Progenitor cell of endocrine pancreas (in vitro differentiated cells): ENCODE data around the gene CNNM1. TPM values are rescaled to one million over a fixed set of nuclear protein-coding genes. Genes with fewer than 3 reads are reported as not detected.

ENCODE experiments used
- DNase-seq: peaks from one replicate; pipeline ENCODE4 v3.0.0; 2021; ENCODE audit warnings: low spot score; ENCODE audit not compliant: unreplicated experiment
- H3K27ac Mint-ChIP-seq: 2 replicates; pipeline ENCODE4 v1.8.0; 2021; ENCODE audit warnings: mild to moderate bottlenecking, moderate library complexity, mixed read lengths
- H3K27me3 Mint-ChIP-seq: 2 replicates; pipeline ENCODE4 v1.8.0; 2021; ENCODE audit warnings: mixed read lengths
- H3K36me3 Mint-ChIP-seq: 2 replicates; pipeline ENCODE4 v1.8.0; 2022; ENCODE audit warnings: mixed read lengths; ENCODE audit not compliant: insufficient read depth
- H3K4me1 Mint-ChIP-seq: 2 replicates; pipeline ENCODE4 v1.8.0; 2021; ENCODE audit warnings: low read depth, mixed read lengths
- H3K4me3 Mint-ChIP-seq: 2 replicates; pipeline ENCODE4 v1.8.0; 2021; ENCODE audit warnings: low read depth, mild to moderate bottlenecking, moderate library complexity, mixed read lengths
- H3K9me3 Mint-ChIP-seq: 2 replicates; pipeline ENCODE4 v1.8.0; 2021; ENCODE audit warnings: low read depth, mixed read lengths
- CTCF ChIP-seq: fragments of 200-600 bp; sonication (generic); IDR thresholded peaks from one replicate; pipeline ENCODE4 v1.5.0; 2021; ENCODE audit warnings: antibody characterized with exemption, mild to moderate bottlenecking; ENCODE audit not compliant: unreplicated experiment
- total RNA-seq: library from RNA; stranded (reverse); gene quantifications from 2 replicates; pipeline ENCODE4 v1.2.1, GENCODE V29; 2021

Gene CNNM1
- total RNA-seq, 1 donor from 2014 or later: 0.38 TPM

- no peak overlapping the region for H3K4me3 Mint-ChIP-seq
- H3K9me3 Mint-ChIP-seq: no peaks in the 10 kb centered on the region
- no peaks in the 10 kb centered on the region for H3K4me1 Mint-ChIP-seq
- no peaks in the 10 kb centered on the region for H3K36me3 Mint-ChIP-seq
- no peak overlapping the region for H3K27ac Mint-ChIP-seq
- peaks cover 4% of the 10 kb centered on the region for H3K27me3 Mint-ChIP-seq
- no peak for DNase-seq
- TF ChIP-seq CTCF: no peak
Measured at GRCh38 chr10:99346247-99346646, 17.1 kb downstream of the CNNM1 start.

- H3K4me3 Mint-ChIP-seq: no peak overlapping the region
Measured at GRCh38 chr10:99347672-99348071, 18.5 kb downstream of the CNNM1 start.

GRCh38 chr10:99353182-99353581 lies 24.0 kb downstream of the CNNM1 start:
- H3K4me3 Mint-ChIP-seq: no peak overlapping the region
- H3K36me3 Mint-ChIP-seq: no peaks in the 10 kb centered on the region
- peaks cover 4% of the 10 kb centered on the region for H3K4me1 Mint-ChIP-seq
- H3K9me3 Mint-ChIP-seq: no peaks in the 10 kb centered on the region
- H3K27me3 Mint-ChIP-seq: peaks cover 16% of the 10 kb centered on the region
- no peak for TF ChIP-seq CTCF
- no peak for DNase-seq
- H3K27ac Mint-ChIP-seq: no peak overlapping the region

More at GRCh38 chr10:99347672-99348071, 18.5 kb downstream of the CNNM1 start:
- no peaks in the 10 kb centered on the region for H3K9me3 Mint-ChIP-seq
- H3K4me1 Mint-ChIP-seq: no peaks in the 10 kb centered on the region
- DNase-seq: no peak
- no peak for TF ChIP-seq CTCF
- H3K27ac Mint-ChIP-seq: no peak overlapping the region
- H3K27me3 Mint-ChIP-seq: peaks cover 7% of the 10 kb centered on the region
- H3K36me3 Mint-ChIP-seq: no peaks in the 10 kb centered on the region

- H3K4me3 Mint-ChIP-seq: no peak overlapping the region
- peaks cover 19% of the 10 kb centered on the region for H3K27me3 Mint-ChIP-seq
- peaks cover 11% of the 10 kb centered on the region for H3K4me1 Mint-ChIP-seq
- DNase-seq: no peak
- no peak for TF ChIP-seq CTCF
- no peaks in the 10 kb centered on the region for H3K9me3 Mint-ChIP-seq
- peak overlapping the region; percentile 68 for H3K27ac Mint-ChIP-seq
- H3K36me3 Mint-ChIP-seq: no peaks in the 10 kb centered on the region
Measured at GRCh38 chr10:99357691-99358090, 28.5 kb downstream of the CNNM1 start.

- TF ChIP-seq CTCF: no peak
- Mint-ChIP-seq H3K36me3 (no peaks in the 10 kb centered on the region), H3K9me3 (no peaks in the 10 kb centered on the region), H3K27me3 (peaks cover 23% of the 10 kb centered on the region), H3K4me3 (no peak overlapping the region), H3K4me1 (peaks cover 11% of the 10 kb centered on the region), H3K27ac (peak overlapping the region; percentile 68)
- DNase-seq: no peak
Measured at GRCh38 chr10:99358101-99358500, 28.9 kb downstream of the CNNM1 start.
